ENCODE measurements around the gene CLMN. TPM values are rescaled to one million over a fixed set of nuclear protein-coding genes. Genes with fewer than 3 reads are reported as not detected.

The CLMN gene
- total and polyA plus RNA-seq, 2 donors (not counting 3 experiments of a cell fraction or from before 2014, with no cell fraction given): 0.72 to 9.6 TPM

DNA sequence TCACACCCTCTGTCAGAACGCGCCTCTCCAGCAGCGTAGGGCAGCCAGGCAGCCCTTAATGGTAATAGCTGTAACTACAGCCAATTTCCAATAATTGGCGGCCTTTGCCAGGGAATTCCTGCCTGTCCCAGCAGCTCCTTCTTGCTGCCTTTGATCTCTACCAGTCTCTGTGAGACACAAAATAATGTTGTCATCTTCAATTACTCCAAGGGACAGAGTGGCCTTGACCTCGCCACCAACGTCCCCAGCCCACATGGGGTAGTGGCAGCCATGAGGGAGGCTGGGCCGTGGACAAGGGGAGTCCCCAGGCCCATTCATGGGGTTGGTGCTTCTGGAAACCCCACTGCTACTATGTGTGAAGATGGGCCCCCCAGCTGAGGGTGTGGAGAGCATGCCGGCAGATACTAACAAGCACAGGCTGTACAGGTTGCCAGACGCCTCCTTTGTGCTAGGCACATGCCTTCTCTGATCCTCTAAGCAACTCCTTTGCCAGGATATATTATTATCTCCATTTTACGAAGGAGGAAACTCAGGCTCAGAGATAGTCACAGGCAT is 17.4 kb upstream of the CLMN start:
- DNase-seq (ENCODE audit: low read depth, low spot score): no peak
- no TSS peak for BruUV-seq (replicated peaks)
- H3K9me1 ChIP-seq (replicated peaks; ENCODE audit: control insufficient read depth, extremely low read depth, insufficient read depth, low read length): no peaks in the 10 kb centered on the region
- no peak overlapping the region for H2AFZ ChIP-seq (ENCODE audit: low read depth, low read length)
- H3K9me3 ChIP-seq (replicated peaks; ENCODE audit: control insufficient read depth, insufficient read depth, low read length): no peaks in the 10 kb centered on the region
- H3K27ac ChIP-seq (ENCODE audit: insufficient read depth, low read depth, low read length): no peak overlapping the region
- no peaks in the 10 kb centered on the region for H3K27me3 ChIP-seq (ENCODE audit: control insufficient read depth in 2 of 2, insufficient read depth in 2 of 2, low read length in 2 of 2)
- H3K36me3 ChIP-seq (ENCODE audit: control insufficient read depth in 2 of 2, extremely low read depth in 1 of 2, insufficient read depth in 2 of 2, low read length in 2 of 2): no peaks in the 10 kb centered on the region
- dilution Hi-C loops (cut with MboI; ENCODE audit: extremely low pct_ligation_motif_present, low sequenced_read_pairs) (no loop called here), intact Hi-C loops (cut with micrococcal nuclease) (no loop called here)
- H3K4me1 ChIP-seq (ENCODE audit: control insufficient read depth, extremely low read depth, insufficient read depth, low read length): no peaks in the 10 kb centered on the region
- no peak overlapping the region for H3K4me2 ChIP-seq (ENCODE audit: insufficient read depth, low read length)
- no peak for TF ChIP-seq JUN (IDR thresholded peaks at IDR 0.05; ENCODE audit: borderline replicate concordance, insufficient read depth, insufficient read length, low read depth)
- no peak for TF ChIP-seq MYC (IDR thresholded peaks at IDR 0.05; ENCODE audit: low read depth, low read length)
- TF ChIP-seq, protein P1, sequence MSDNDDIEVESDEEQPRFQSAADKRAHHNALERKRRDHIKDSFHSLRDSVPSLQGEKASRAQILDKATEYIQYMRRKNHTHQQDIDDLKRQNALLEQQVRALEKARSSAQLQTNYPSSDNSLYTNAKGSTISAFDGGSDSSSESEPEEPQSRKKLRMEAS (IDR thresholded peaks at IDR 0.05; ENCODE audit: insufficient read depth, insufficient read length): no peak
- TF ChIP-seq EZH2 (IDR thresholded peaks at IDR 0.05; ENCODE audit: borderline replicate concordance, low read depth, low read length, severe bottlenecking): no peak
- no peak for TF ChIP-seq POLR2A (IDR thresholded peaks at IDR 0.05; ENCODE audit: low read depth, low read length)
- TF ChIP-seq FOS (IDR thresholded peaks at IDR 0.05; ENCODE audit: borderline replicate concordance, insufficient read depth, low read length): no peak
- TF ChIP-seq, protein P2, sequence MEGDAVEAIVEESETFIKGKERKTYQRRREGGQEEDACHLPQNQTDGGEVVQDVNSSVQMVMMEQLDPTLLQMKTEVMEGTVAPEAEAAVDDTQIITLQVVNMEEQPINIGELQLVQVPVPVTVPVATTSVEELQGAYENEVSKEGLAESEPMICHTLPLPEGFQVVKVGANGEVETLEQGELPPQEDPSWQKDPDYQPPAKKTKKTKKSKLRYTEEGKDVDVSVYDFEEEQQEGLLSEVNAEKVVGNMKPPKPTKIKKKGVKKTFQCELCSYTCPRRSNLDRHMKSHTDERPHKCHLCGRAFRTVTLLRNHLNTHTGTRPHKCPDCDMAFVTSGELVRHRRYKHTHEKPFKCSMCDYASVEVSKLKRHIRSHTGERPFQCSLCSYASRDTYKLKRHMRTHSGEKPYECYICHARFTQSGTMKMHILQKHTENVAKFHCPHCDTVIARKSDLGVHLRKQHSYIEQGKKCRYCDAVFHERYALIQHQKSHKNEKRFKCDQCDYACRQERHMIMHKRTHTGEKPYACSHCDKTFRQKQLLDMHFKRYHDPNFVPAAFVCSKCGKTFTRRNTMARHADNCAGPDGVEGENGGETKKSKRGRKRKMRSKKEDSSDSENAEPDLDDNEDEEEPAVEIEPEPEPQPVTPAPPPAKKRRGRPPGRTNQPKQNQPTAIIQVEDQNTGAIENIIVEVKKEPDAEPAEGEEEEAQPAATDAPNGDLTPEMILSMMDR (IDR thresholded peaks at IDR 0.05; ENCODE audit: extremely low read depth in 1 of 2, insufficient read depth in 1 of 2, low read depth in 1 of 2, low read length in 2 of 2): no peak
- TF ChIP-seq GATA2 (IDR thresholded peaks at IDR 0.05; ENCODE audit: insufficient read depth, insufficient read length, low read depth, low read length): no peak
- TF ChIP-seq POLR2AphosphoS5 (IDR thresholded peaks at IDR 0.05; ENCODE audit: insufficient read depth, low read depth, low read length): no peak
- FAIRE-seq: no peak
- no peaks in the 10 kb centered on the region for H3K79me2 ChIP-seq (ENCODE audit: control insufficient read depth, insufficient read depth, low read length)
- no peak overlapping the region for H3K4me3 ChIP-seq (replicated peaks in 1 of 3; ENCODE audit: insufficient read depth in 1 of 3, low read depth in 1 of 3, low read length in 3 of 3)
- CTCF ChIA-PET: interaction anchor here (0.8 kb wide), 1 partner anchor 12 kb away, joined by 3 read pairs; no protein-coding TSS in a partner anchor
- H3K9ac ChIP-seq (replicated peaks; ENCODE audit: extremely low read depth, insufficient read depth, low read length): no peak overlapping the region
- H4K20me1 ChIP-seq (replicated peaks; ENCODE audit: control insufficient read depth, extremely low read depth, insufficient read depth, low read length): no peaks in the 10 kb centered on the region
- POLR2A ChIA-PET: no interaction called here
